GM12892 (cell line): ENCODE data around the gene NDUFAF8.

Experiments used
- POLR2A ChIP-seq: IDR thresholded peaks from 2 replicates; pipeline ENCODE4 v1.6.1; 2011; ENCODE audit warnings: low read depth, low read length, control low read depth
- TAF1 ChIP-seq: IDR thresholded peaks from 2 replicates; pipeline ENCODE4 v1.6.1; 2011; ENCODE audit warnings: low read depth, mild to moderate bottlenecking, control low read depth, low read length, borderline replicate concordance

DNA sequence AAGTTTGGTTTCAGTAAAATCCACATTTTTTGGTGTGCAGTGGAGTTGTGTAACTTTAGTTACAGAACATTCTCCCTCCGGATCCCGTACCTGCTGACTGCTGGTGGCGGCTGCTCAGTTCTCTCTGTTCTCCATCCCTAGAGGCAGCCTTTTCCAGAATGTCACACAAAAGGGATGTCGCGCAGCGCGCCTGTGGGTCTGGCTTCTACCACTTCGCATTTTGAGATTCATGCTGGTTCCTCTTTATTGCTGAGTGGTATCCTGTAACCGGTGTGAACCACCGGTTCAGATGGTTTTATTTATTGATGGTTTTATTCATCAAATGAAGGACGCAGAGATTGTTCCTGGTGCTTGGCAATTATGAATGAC is 15.4 kb upstream of the NDUFAF8 start:
- TF ChIP-seq POLR2A (no peak), TAF1 (no peak)
